ENCODE results near the gene UBE2E1.

- no peak for TF ChIP-seq CTCF (conservative IDR thresholded peaks at IDR 0.05 in 1 of 2, IDR thresholded peaks at IDR 0.05 in 1 of 2; ENCODE audit: low read depth in 1 of 2, low read length in 2 of 2)
- no peak for TF ChIP-seq EZH2 (IDR thresholded peaks at IDR 0.05; ENCODE audit: low read length, missing control alignments)
Measured at GRCh38 chr3:23835087-23835486, 29.3 kb downstream of the UBE2E1 start.

Data from fibroblast of lung (primary cell).